ENCODE data around the gene UBE2V1. TPM values are rescaled to one million over a fixed set of nuclear protein-coding genes. Genes with fewer than 3 reads are reported as not detected.

The UBE2V1 gene
- total and polyA plus RNA-seq, 10 of the 15 experiments (the other 5 are each of a cell fraction or from before 2014, with no cell fraction given), result 51.8 to 219 (median 141) TPM

DNA sequence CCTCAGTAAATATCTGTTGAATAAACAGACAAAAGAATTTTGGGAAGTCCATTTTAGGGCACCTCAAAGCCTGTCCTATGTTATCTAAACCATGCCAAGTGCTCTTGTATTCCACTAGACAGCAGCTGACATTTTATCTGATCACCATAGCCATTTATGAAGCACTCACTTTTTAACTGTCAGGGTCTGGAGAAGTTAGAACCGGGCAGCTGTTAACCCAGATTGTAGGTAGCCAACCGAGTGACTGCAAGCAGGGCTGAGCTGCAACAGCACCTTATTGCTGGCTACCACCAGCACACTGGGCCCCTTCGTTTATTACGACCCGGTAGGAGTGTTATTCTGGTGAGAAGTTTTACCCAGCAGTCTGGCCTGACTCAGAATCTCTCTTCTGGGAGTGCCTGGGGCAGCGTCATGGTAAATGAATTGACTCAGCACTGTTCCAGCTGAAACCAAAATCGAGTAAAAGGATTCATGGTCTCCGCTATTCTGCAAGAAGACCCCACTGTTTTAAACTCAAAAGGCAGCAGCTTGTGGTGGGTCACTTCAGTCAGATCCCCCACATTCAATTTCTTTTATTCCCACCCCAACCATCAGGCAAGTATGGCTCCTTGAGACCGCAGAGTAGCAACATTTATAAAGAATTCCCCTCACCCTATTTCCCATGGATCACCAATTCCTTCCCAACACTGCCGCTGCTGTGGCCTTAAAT is 1.7 kb downstream of the UBE2V1 start (continued):
- TF ChIP-seq, protein P1, sequence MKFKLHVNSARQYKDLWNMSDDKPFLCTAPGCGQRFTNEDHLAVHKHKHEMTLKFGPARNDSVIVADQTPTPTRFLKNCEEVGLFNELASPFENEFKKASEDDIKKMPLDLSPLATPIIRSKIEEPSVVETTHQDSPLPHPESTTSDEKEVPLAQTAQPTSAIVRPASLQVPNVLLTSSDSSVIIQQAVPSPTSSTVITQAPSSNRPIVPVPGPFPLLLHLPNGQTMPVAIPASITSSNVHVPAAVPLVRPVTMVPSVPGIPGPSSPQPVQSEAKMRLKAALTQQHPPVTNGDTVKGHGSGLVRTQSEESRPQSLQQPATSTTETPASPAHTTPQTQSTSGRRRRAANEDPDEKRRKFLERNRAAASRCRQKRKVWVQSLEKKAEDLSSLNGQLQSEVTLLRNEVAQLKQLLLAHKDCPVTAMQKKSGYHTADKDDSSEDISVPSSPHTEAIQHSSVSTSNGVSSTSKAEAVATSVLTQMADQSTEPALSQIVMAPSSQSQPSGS (IDR thresholded peaks at IDR 0.05; ENCODE audit: low read length), result no peak
- no peak for TF ChIP-seq HDAC2 (IDR thresholded peaks at IDR 0.05)

DNA sequence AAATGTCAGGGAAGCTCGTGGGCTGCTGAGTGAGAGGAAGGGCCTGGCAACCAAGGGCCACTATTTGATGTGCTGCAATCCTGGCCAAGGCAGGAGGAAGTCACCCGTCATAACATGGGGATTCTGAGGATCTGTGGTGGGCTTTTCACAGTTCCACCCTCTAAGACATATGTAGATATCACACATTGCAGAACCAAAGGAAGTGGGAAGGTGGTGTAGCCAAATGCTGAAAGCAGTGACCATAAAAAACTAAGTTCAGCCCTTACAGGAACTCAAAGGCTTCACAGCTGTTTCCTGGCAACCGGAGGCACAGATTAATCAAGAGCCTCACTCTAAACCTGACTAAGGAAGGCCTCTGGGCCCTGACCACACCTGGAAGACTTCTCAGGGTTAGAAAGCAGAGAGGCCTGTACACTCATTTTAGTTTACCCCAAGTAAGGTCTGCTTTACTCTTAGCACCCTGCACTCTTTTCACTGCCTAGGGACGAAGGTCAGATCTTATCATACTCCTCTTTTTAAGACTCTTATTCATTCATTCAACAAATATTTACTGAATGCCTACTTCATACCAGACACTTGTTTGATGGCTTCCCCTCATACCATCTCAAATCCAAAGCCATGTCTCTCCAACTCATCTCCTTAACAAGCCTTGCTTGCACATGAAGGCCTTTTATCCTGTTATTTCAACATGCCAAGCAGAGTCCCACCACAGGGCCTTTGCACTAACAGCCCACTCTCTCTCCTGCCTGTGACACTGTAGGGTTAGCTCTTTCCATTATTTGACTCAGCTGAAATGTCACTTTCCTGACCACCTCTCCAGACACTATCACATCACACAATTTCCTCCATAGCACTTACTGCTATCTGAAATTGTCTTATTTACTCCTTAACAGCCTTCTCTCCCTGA is 2.6 kb downstream of the UBE2V1 start:
- ChIA-PET CTCF (interaction anchor here (0.9 to 4.7 kb wide), 15 partner anchors 10 to 368 kb away, joined by 3 to 21 read pairs (median 4); partner anchors contain the start of gene PEDS1), POLR2A (interaction anchor here (0.5 to 1.2 kb wide), 7 partner anchors 9 to 632 kb away, joined by 3 to 5 read pairs (median 4); no protein-coding TSS in a partner anchor), RAD21 (ENCODE audit: unreplicated experiment) (interaction anchor here (0.9 to 2.5 kb wide), 5 partner anchors 10 to 59 kb away, joined by 3 to 9 read pairs (median 4); partner anchors contain the start of gene PEDS1), SMC1A (ENCODE audit: uncharacterized antibody, unreplicated experiment) (interaction anchor here (1.0 to 3.3 kb wide), 11 partner anchors 7 to 59 kb away, joined by 3 to 13 read pairs (median 4); partner anchors contain the start of gene PEDS1)
- H3K36me3 ChIP-seq (ENCODE audit: control insufficient read depth in 2 of 2, insufficient read depth in 2 of 2, low read length in 1 of 2), result 0 out of 4 replicates have a peak, but pooled peaks cover 0 to 3% of the 10 kb centered on the region in 2 experiments
- in situ Hi-C loops (cut with MboI) (no loop called here), intact Hi-C loops (cut with micrococcal nuclease; ENCODE audit: unreplicated experiment) (loop anchor here (5.0 kb wide), 1 partner anchor 42 kb away; the partner anchor contains the start of gene PEDS1)
- H2AFZ ChIP-seq (ENCODE audit: control insufficient read depth, low read depth, low read length), result no peak overlapping the region
- peak overlapping the region; percentile 91 for H3K4me2 ChIP-seq (ENCODE audit: control insufficient read depth, insufficient read depth)
- ATAC-seq, result peak; percentile 55
- peak; percentile 69 for FAIRE-seq
- H3K79me2 ChIP-seq (ENCODE audit: control insufficient read depth, insufficient read depth, low read length), result peaks cover 92% of the 10 kb centered on the region
- DNase-seq (ENCODE audit: low read depth, low spot score), result peak; percentile 52
- 1% methylated on average over 4 of the region's 4 CpGs for WGBS (ENCODE audit: insufficient coverage, insufficient replicate concordance, low lambda C conversion rate, missing lambda C conversion rate)
- peak overlapping the region; percentile 94; the same call in 1 of the 2 replicates for H3K9ac ChIP-seq (ENCODE audit: control insufficient read depth, insufficient read depth, low read length)
- BruUV-seq (replicated peaks), result no TSS peak
- H3K4me3 ChIP-seq, result peak overlapping the region; percentile 93
- no peaks in the 10 kb centered on the region for H3K9me3 ChIP-seq (replicated peaks; ENCODE audit: control insufficient read depth, insufficient read depth, low read length)
- H3K27ac ChIP-seq (ENCODE audit: control insufficient read depth, insufficient read depth), result peak overlapping the region; percentile 87
- peaks cover 14% of the 10 kb centered on the region for H4K20me1 ChIP-seq (ENCODE audit: control insufficient read depth, insufficient read depth)
- H3K4me1 ChIP-seq (ENCODE audit: control insufficient read depth, insufficient read depth, low read length), result peaks cover 44% of the 10 kb centered on the region
- H3K27me3 ChIP-seq (replicated peaks in 1 of 2; ENCODE audit: control insufficient read depth in 2 of 2, insufficient read depth in 2 of 2, low read length in 1 of 2), result no peaks in the 10 kb centered on the region
- no peak for TF ChIP-seq MTA3 (IDR thresholded peaks at IDR 0.05; ENCODE audit: borderline replicate concordance, low read length)
- TF ChIP-seq BHLHE40 (IDR thresholded peaks at IDR 0.05; ENCODE audit: borderline replicate concordance in 1 of 2, low read depth in 2 of 2, low read length in 1 of 2), result peak in 1 of 2 experiments; percentile 13; a peak in 2 of 4 replicates
- TF ChIP-seq, protein P2, sequence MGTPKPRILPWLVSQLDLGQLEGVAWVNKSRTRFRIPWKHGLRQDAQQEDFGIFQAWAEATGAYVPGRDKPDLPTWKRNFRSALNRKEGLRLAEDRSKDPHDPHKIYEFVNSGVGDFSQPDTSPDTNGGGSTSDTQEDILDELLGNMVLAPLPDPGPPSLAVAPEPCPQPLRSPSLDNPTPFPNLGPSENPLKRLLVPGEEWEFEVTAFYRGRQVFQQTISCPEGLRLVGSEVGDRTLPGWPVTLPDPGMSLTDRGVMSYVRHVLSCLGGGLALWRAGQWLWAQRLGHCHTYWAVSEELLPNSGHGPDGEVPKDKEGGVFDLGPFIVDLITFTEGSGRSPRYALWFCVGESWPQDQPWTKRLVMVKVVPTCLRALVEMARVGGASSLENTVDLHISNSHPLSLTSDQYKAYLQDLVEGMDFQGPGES (IDR thresholded peaks at IDR 0.05), result no peak
- no peak for TF ChIP-seq GABPA (IDR thresholded peaks at IDR 0.05; ENCODE audit: low read depth)
- TF ChIP-seq RUNX3 (IDR thresholded peaks at IDR 0.05; ENCODE audit: low read length), result peak; percentile 51
- no peak for TF ChIP-seq MEF2A (IDR thresholded peaks at IDR 0.05; ENCODE audit: insufficient read depth, low read depth, low read length)
- TF ChIP-seq IKZF2 (IDR thresholded peaks at IDR 0.05), result peak; percentile 54 to 63; a peak in 2 of 4 replicates
- TF ChIP-seq SPI1 (IDR thresholded peaks at IDR 0.05; ENCODE audit: borderline replicate concordance, insufficient read depth, low read depth, low read length), result peak; percentile 65; the same call in 1 of the 2 replicates
- TF ChIP-seq NR2C2 (IDR thresholded peaks at IDR 0.05; ENCODE audit: borderline replicate concordance, control insufficient read depth, insufficient read length, low read depth), result no peak
- TF ChIP-seq RCOR1 (conservative IDR thresholded peaks at IDR 0.05; ENCODE audit: low read depth, low read length), result no peak
- peak; percentile 72 for TF ChIP-seq IKZF1 (conservative IDR thresholded peaks at IDR 0.05)
- TF ChIP-seq, protein P3, sequence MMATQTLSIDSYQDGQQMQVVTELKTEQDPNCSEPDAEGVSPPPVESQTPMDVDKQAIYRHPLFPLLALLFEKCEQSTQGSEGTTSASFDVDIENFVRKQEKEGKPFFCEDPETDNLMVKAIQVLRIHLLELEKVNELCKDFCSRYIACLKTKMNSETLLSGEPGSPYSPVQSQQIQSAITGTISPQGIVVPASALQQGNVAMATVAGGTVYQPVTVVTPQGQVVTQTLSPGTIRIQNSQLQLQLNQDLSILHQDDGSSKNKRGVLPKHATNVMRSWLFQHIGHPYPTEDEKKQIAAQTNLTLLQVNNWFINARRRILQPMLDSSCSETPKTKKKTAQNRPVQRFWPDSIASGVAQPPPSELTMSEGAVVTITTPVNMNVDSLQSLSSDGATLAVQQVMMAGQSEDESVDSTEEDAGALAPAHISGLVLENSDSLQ (IDR thresholded peaks at IDR 0.05), result peak; percentile 26; the same call in 1 of the 2 replicates
- no peak for TF ChIP-seq MXI1 (IDR thresholded peaks at IDR 0.05; ENCODE audit: low read depth, low read length)
- peak; percentile 50; the same call in 1 of the 2 replicates for TF ChIP-seq NBN (IDR thresholded peaks at IDR 0.05)

Data from GM12878 (cell line).